PC-9 (cell line): Measurements from ENCODE around the gene PRSS21. TPM values are rescaled to one million over a fixed set of nuclear protein-coding genes. Genes with fewer than 3 reads are reported as not detected.
A peak's percentile ranks its signal among the peaks of the same experiment; 100 is the strongest.

Experiments used
- BruUV-seq: library from RNA; stranded (reverse); fragments of 400-500 nt; replicated peaks from 2 replicates; lab custom pipeline; 2021; lab: Mats Ljungman, UMichigan
- CTCF ChIA-PET: fragments of 300-600 bp; sonication (Branson Sonifier 250); formaldehyde crosslinking; loops from one replicate; lab custom pipeline; 2022; ENCODE audit warnings: antibody characterized with exemption; lab: Charles Lee
- POLR2A ChIA-PET: fragments of 300-600 bp; sonication (Branson Sonifier 250); formaldehyde crosslinking; loops from one replicate; lab custom pipeline; 2022; ENCODE audit warnings: antibody characterized with exemption; ENCODE audit not compliant: unreplicated experiment; lab: Charles Lee
- DNase-seq, 2 experiments: peaks; one replicate each; pipeline versions ENCODE4 v3.0.0 to v3.0.0-alpha.2; 2015 to 2022; ENCODE audit warnings: mixed read lengths in 1 of 2
- H2AFZ ChIP-seq: fragments of 200-600 bp; sonication (generic); 2 replicates; pipeline ENCODE4 v1.8.1; 2017; ENCODE audit warnings: antibody characterized with exemption
- H3F3A ChIP-seq: fragments of 200-600 bp; sonication (generic); 2 replicates; pipeline ENCODE4 v1.8.1; 2017; ENCODE audit warnings: antibody characterized with exemption, mild to moderate bottlenecking, low read depth; ENCODE audit not compliant: insufficient read depth
- H3K27ac ChIP-seq: fragments of 200-600 bp; sonication (generic); 2 replicates; pipeline ENCODE4 v1.6.1; 2016; ENCODE audit warnings: mixed run types
- H3K27me3 ChIP-seq: fragments of 200-600 bp; sonication (generic); 2 replicates; pipeline ENCODE4 v1.6.1; 2016; ENCODE audit warnings: low read depth, mixed run types; ENCODE audit not compliant: insufficient read depth
- H3K36me3 ChIP-seq: fragments of 200-600 bp; sonication (generic); 2 replicates; pipeline ENCODE4 v1.6.1; 2016; ENCODE audit warnings: low read depth, mixed run types
- H3K4me1 ChIP-seq: fragments of 200-600 bp; sonication (generic); replicated peaks from 2 replicates; pipeline ENCODE4 v1.6.1; 2016; ENCODE audit warnings: mixed run types; ENCODE audit not compliant: insufficient read depth
- H3K4me2 ChIP-seq: fragments of 200-600 bp; sonication (generic); 2 replicates; pipeline ENCODE4 v1.6.1; 2017; ENCODE audit warnings: mixed run types
- H3K4me3 ChIP-seq: fragments of 200-600 bp; sonication (generic); 2 replicates; pipeline ENCODE4 v1.6.1; 2016; ENCODE audit warnings: mixed run types
- H3K79me2 ChIP-seq: fragments of 200-600 bp; sonication (generic); 2 replicates; pipeline ENCODE4 v1.6.1; 2017; ENCODE audit warnings: low read depth, mixed run types
- H3K9me2 ChIP-seq: fragments of 200-600 bp; sonication (generic); 2 replicates; pipeline ENCODE4 v1.8.1; 2017; ENCODE audit warnings: mild to moderate bottlenecking; ENCODE audit not compliant: insufficient read depth
- H3K9me3 ChIP-seq: fragments of 200-600 bp; sonication (generic); 2 replicates; pipeline ENCODE4 v1.8.1; 2016; ENCODE audit warnings: low read depth; ENCODE audit not compliant: insufficient read depth
- H4K20me1 ChIP-seq: fragments of 200-600 bp; sonication (generic); 2 replicates; pipeline ENCODE4 v1.8.1; 2017; ENCODE audit not compliant: insufficient read depth
- CTCF ChIP-seq: fragments of 200-600 bp; sonication (generic); conservative IDR thresholded peaks from 2 replicates; pipeline ENCODE4 v1.6.1; 2017; ENCODE audit warnings: mixed run types, antibody characterized with exemption, mild to moderate bottlenecking, moderate library complexity
- EZH2 ChIP-seq: fragments of 200-600 bp; sonication (generic); IDR thresholded peaks from 2 replicates; pipeline ENCODE4 v1.8.0; 2017; ENCODE audit warnings: antibody characterized with exemption, low read depth
- intact Hi-C: fragments of 100-400 bp; cut with micrococcal nuclease; formaldehyde crosslinking; loops from one replicate; pipeline ENCODE4 v1.10.0; 2022; ENCODE audit not compliant: unreplicated experiment
- total RNA-seq: library from RNA; stranded (reverse); gene quantifications from 2 replicates; pipeline ENCODE4 v1.2.3, GENCODE V29; 2021

The PRSS21 gene
- total RNA-seq, 1 experiment from 2014 or later, result 61.2 TPM

- H3K4me3 ChIP-seq, result no peak overlapping the region
- H3K27me3 ChIP-seq, result no peaks in the 10 kb centered on the region
- DNase-seq, result peak in 1 of 2 experiments; percentile 49
- H3F3A ChIP-seq, result peaks cover 74% of the 10 kb centered on the region
- no peak overlapping the region for H3K4me2 ChIP-seq
- peaks cover 46% of the 10 kb centered on the region for H4K20me1 ChIP-seq
- H3K79me2 ChIP-seq, result peaks cover 37% of the 10 kb centered on the region
- H3K9me3 ChIP-seq, result no peaks in the 10 kb centered on the region
- no peaks in the 10 kb centered on the region for H3K9me2 ChIP-seq
- BruUV-seq, result no TSS peak
- no peak for TF ChIP-seq EZH2
- TF ChIP-seq CTCF, result no peak
- peaks cover 13% of the 10 kb centered on the region; the same call in 1 of the 2 replicates for H3K36me3 ChIP-seq
- ChIA-PET CTCF (interaction anchor here (0.5 to 0.7 kb wide), 2 partner anchors 9 to 97 kb away, joined by 3 to 5 read pairs; no protein-coding TSS in a partner anchor), POLR2A (no interaction called here)
- no peak overlapping the region for H2AFZ ChIP-seq
- H3K4me1 ChIP-seq, result peaks cover 13% of the 10 kb centered on the region
- H3K27ac ChIP-seq, result peak overlapping the region; percentile 19; the same call in 1 of the 2 replicates
- intact Hi-C loops, result no loop called here
Observed at GRCh38 chr16:2773188-2773968, 43.7 kb upstream of the PRSS21 start.

- Histone ChIP-seq H4K20me1 (peaks cover 36% of the 10 kb centered on the region), H3K27me3 (no peaks in the 10 kb centered on the region), H3K4me2 (no peak overlapping the region), H3K9me3 (no peaks in the 10 kb centered on the region), H2AFZ (no peak overlapping the region), H3F3A (peaks cover 69% of the 10 kb centered on the region), H3K27ac (no peak overlapping the region), H3K4me1 (peaks cover 20% of the 10 kb centered on the region), H3K79me2 (peaks cover 45% of the 10 kb centered on the region), H3K9me2 (no peaks in the 10 kb centered on the region), H3K4me3 (no peak overlapping the region), H3K36me3 (peaks cover 9% of the 10 kb centered on the region; the same call in 1 of the 2 replicates)
- CTCF ChIA-PET, result interaction anchor here (0.7 kb wide), 1 partner anchor 10 kb away, joined by 3 read pairs; no protein-coding TSS in a partner anchor
- POLR2A ChIA-PET, result interaction anchor here (0.9 kb wide), 1 partner anchor 92 kb away, joined by 3 read pairs; the partner anchor contains the start of gene KCTD5
- no TSS peak for BruUV-seq
- DNase-seq, result no peak
- intact Hi-C loops, result no loop called here
- no peak for TF ChIP-seq EZH2
- TF ChIP-seq CTCF, result no peak
Observed at GRCh38 chr16:2774161-2774891, 42.7 kb upstream of the PRSS21 start.

- Histone ChIP-seq H2AFZ (no peak overlapping the region), H3F3A (peaks cover 61% of the 10 kb centered on the region), H3K9me2 (no peaks in the 10 kb centered on the region), H3K27ac (no peak overlapping the region; the same call in 1 of the 2 replicates), H3K79me2 (peaks cover 51% of the 10 kb centered on the region), H3K4me3 (no peak overlapping the region; the same call in 1 of the 2 replicates), H3K9me3 (no peaks in the 10 kb centered on the region), H3K4me2 (peak overlapping the region; percentile 99), H3K27me3 (no peaks in the 10 kb centered on the region), H3K36me3 (peaks cover 4% of the 10 kb centered on the region; the same call in 1 of the 2 replicates), H4K20me1 (peaks cover 28% of the 10 kb centered on the region), H3K4me1 (peaks cover 20% of the 10 kb centered on the region)
- CTCF ChIA-PET, result no interaction called here
- POLR2A ChIA-PET, result interaction anchor here (0.7 to 0.9 kb wide), 2 partner anchors 24 to 93 kb away, joined by 3 to 5 read pairs; partner anchors contain the start of gene KCTD5
- BruUV-seq, result no TSS peak
- intact Hi-C loops, result loop anchor here (5.0 kb wide), 1 partner anchor 42 kb away; the partner anchor contains the start of gene PRSS21
- TF ChIP-seq CTCF (no peak), EZH2 (no peak)
- DNase-seq, result no peak
Observed at GRCh38 chr16:2775131-2775716, 41.8 kb upstream of the PRSS21 start.
